Mesenchymal stem cell (in vitro differentiated cells and primary cell): Measurements from ENCODE around the gene ACSS1.

Source experiments
- DNase-seq: peaks from one replicate; pipeline ENCODE4 v3.0.0-alpha.2; 2013
- H2AFZ ChIP-seq: one replicate; pipeline ENCODE4 v1.6.1; 2013; ENCODE audit warnings: low read depth, mild to moderate bottlenecking, control low read depth, inconsistent platforms, low read length, moderate library complexity
- H2AK5ac ChIP-seq: 2 replicates; pipeline ENCODE4 v1.6.1; 2013; ENCODE audit warnings: low read length, moderate library complexity, mild to moderate bottlenecking, inconsistent platforms; ENCODE audit not compliant: severe bottlenecking
- H2BK120ac ChIP-seq: one replicate; pipeline ENCODE4 v1.6.1; 2013; ENCODE audit warnings: low read depth, mild to moderate bottlenecking, inconsistent platforms, low read length, moderate library complexity
- H2BK12ac ChIP-seq, 2 experiments: one replicate each; pipeline ENCODE4 v1.6.1; 2013; ENCODE audit warnings: inconsistent platforms in 2 of 2, low read length in 2 of 2, mild to moderate bottlenecking in 2 of 2, moderate library complexity in 2 of 2, control low read depth in 1 of 2
- H2BK15ac ChIP-seq: one replicate; pipeline ENCODE4 v1.6.1; 2013; ENCODE audit warnings: mild to moderate bottlenecking, low read depth, inconsistent platforms; ENCODE audit not compliant: poor library complexity, severe bottlenecking
- H2BK5ac ChIP-seq: 2 replicates; pipeline ENCODE4 v1.6.1; 2013; ENCODE audit warnings: low read depth, mild to moderate bottlenecking, low read length, control low read depth, inconsistent platforms; ENCODE audit not compliant: poor library complexity, severe bottlenecking
- H3K14ac ChIP-seq, 2 experiments: one replicate each; pipeline ENCODE4 v1.6.1; 2013; ENCODE audit warnings: inconsistent platforms in 2 of 2, low read length in 2 of 2, control low read depth in 1 of 2, mild to moderate bottlenecking in 1 of 2, moderate library complexity in 1 of 2
- H3K18ac ChIP-seq, 2 experiments: one replicate each; pipeline ENCODE4 v1.6.1; 2013; ENCODE audit warnings: inconsistent platforms in 2 of 2, low read length in 2 of 2, control low read depth in 1 of 2, low read depth in 1 of 2, mild to moderate bottlenecking in 1 of 2
- H3K23ac ChIP-seq, 2 experiments: one replicate each; pipeline ENCODE4 v1.6.1; 2013; ENCODE audit warnings: inconsistent platforms in 2 of 2, low read length in 2 of 2, mild to moderate bottlenecking in 2 of 2, moderate library complexity in 2 of 2, control low read depth in 1 of 2
- H3K27ac ChIP-seq: 2 replicates; pipeline ENCODE4 v1.5.1; 2013; ENCODE audit warnings: mild to moderate bottlenecking, moderate library complexity, low read length, control low read depth, inconsistent platforms; ENCODE audit not compliant: poor library complexity, severe bottlenecking
- H3K27me3 ChIP-seq, 2 experiments: 2 replicates each; pipeline versions ENCODE4 v1.6.1 to v1.7.0; 2013; ENCODE audit warnings: low read length in 2 of 2, mild to moderate bottlenecking in 2 of 2, moderate library complexity in 2 of 2, control low read depth in 1 of 2, inconsistent platforms in 1 of 2; ENCODE audit not compliant: control insufficient read depth in 1 of 2, insufficient read depth in 1 of 2
- H3K36me3 ChIP-seq, 2 experiments: 2 replicates each; pipeline versions ENCODE4 v1.6.1 to v1.7.0; 2013; ENCODE audit warnings: low read length in 2 of 2, control low read depth in 1 of 2, inconsistent platforms in 1 of 2, low read depth in 1 of 2, mild to moderate bottlenecking in 1 of 2; ENCODE audit not compliant: insufficient read depth in 2 of 2, control insufficient read depth in 1 of 2
- H3K4ac ChIP-seq, 2 experiments: one replicate each; pipeline ENCODE4 v1.6.1; 2013; ENCODE audit warnings: inconsistent platforms in 2 of 2, low read length in 2 of 2, mild to moderate bottlenecking in 2 of 2, moderate library complexity in 2 of 2, control low read depth in 1 of 2, low read depth in 1 of 2
- H3K4me1 ChIP-seq: 2 replicates; pipeline ENCODE4 v1.6.1; 2013; ENCODE audit warnings: low read depth, low read length, control low read depth; ENCODE audit not compliant: control insufficient read depth, insufficient read depth
- H3K4me2 ChIP-seq: 2 replicates; pipeline ENCODE4 v1.6.1; 2013; ENCODE audit warnings: low read length, mild to moderate bottlenecking, inconsistent platforms; ENCODE audit not compliant: poor library complexity, severe bottlenecking
- H3K4me3 ChIP-seq, 2 experiments: 2 replicates each; pipeline versions ENCODE4 v1.5.1 to v1.7.0; 2013; ENCODE audit warnings: low read length in 2 of 2, mild to moderate bottlenecking in 2 of 2, control low read depth in 1 of 2, low read depth in 1 of 2; ENCODE audit not compliant: insufficient read depth in 1 of 2
- H3K79me1 ChIP-seq: replicated peaks from 2 replicates; pipeline ENCODE4 v1.6.1; 2013; ENCODE audit warnings: mild to moderate bottlenecking, control low read depth, low read length, inconsistent platforms; ENCODE audit not compliant: poor library complexity, severe bottlenecking
- H3K9ac ChIP-seq: 2 replicates; pipeline ENCODE4 v1.7.0; 2013; ENCODE audit warnings: mild to moderate bottlenecking, low read length, moderate library complexity
- H3K9me3 ChIP-seq: 2 replicates; pipeline ENCODE4 v1.7.0; 2013; ENCODE audit warnings: mild to moderate bottlenecking, low read length; ENCODE audit not compliant: control insufficient read depth
- H4K8ac ChIP-seq: one replicate; pipeline ENCODE4 v1.6.1; 2013; ENCODE audit warnings: inconsistent platforms, mild to moderate bottlenecking, low read length, moderate library complexity
- H4K91ac ChIP-seq: one replicate; pipeline ENCODE4 v1.6.1; 2013; ENCODE audit warnings: mild to moderate bottlenecking, low read length, inconsistent platforms
- WGBS: methylation state at CpG from one replicate; pipeline ENCODE4 v1.1.7; 2013; ENCODE audit warnings: mixed read lengths; 5-methylcytosine and 5-hydroxymethylcytosine counted together

Gene ACSS1

GRCh38 chr20:24987873-24988835 is 69.8 kb downstream of the ACSS1 start:
- H3K4me1 ChIP-seq: peaks cover 3% of the 10 kb centered on the region
- H4K8ac ChIP-seq: no peak overlapping the region
- peaks cover 54% of the 10 kb centered on the region for H3K79me1 ChIP-seq
- no peak overlapping the region for H2BK120ac ChIP-seq
- no peak overlapping the region for H3K14ac ChIP-seq
- H2BK5ac ChIP-seq: no peak overlapping the region
- H3K9ac ChIP-seq: no peak overlapping the region
- WGBS: 100% methylated on average over 7 of the region's 7 CpGs
- H3K4me3 ChIP-seq: no peak overlapping the region
- H3K27ac ChIP-seq: no peak overlapping the region
- peak overlapping the region in 1 of 2 experiments; percentile 10 for H3K4ac ChIP-seq
- no peak overlapping the region for H3K18ac ChIP-seq
- no peak overlapping the region for H3K23ac ChIP-seq
- H2AFZ ChIP-seq: no peak overlapping the region
- no peaks in the 10 kb centered on the region for H3K27me3 ChIP-seq
- no peak overlapping the region for H3K4me2 ChIP-seq
- no peak overlapping the region for H4K91ac ChIP-seq
- no peak overlapping the region for H2BK12ac ChIP-seq
- H2AK5ac ChIP-seq: no peak overlapping the region
- H3K36me3 ChIP-seq: peaks cover 3 to 9% of the 10 kb centered on the region in 2 experiments
- H3K9me3 ChIP-seq: no peaks in the 10 kb centered on the region
- no peak overlapping the region for H2BK15ac ChIP-seq
- no peak for DNase-seq

- no peaks in the 10 kb centered on the region for H3K9me3 ChIP-seq
- H3K23ac ChIP-seq: no peak overlapping the region
- H3K79me1 ChIP-seq: peaks cover 56% of the 10 kb centered on the region
- no peak overlapping the region for H4K8ac ChIP-seq
- H3K27ac ChIP-seq: no peak overlapping the region
- H4K91ac ChIP-seq: no peak overlapping the region
- no peaks in the 10 kb centered on the region for H3K27me3 ChIP-seq
- H2BK5ac ChIP-seq: no peak overlapping the region
- H3K9ac ChIP-seq: no peak overlapping the region
- H3K14ac ChIP-seq: no peak overlapping the region
- no peak overlapping the region for H3K4ac ChIP-seq
- H2BK120ac ChIP-seq: no peak overlapping the region
- peaks cover 3% of the 10 kb centered on the region for H3K4me1 ChIP-seq
- peaks cover 8 to 9% of the 10 kb centered on the region in 2 experiments for H3K36me3 ChIP-seq
- H2AK5ac ChIP-seq: no peak overlapping the region
- H3K18ac ChIP-seq: no peak overlapping the region
- DNase-seq: no peak
- H3K4me3 ChIP-seq: no peak overlapping the region
- H2AFZ ChIP-seq: no peak overlapping the region
- no peak overlapping the region for H2BK15ac ChIP-seq
- 100% methylated on average over 1 of the region's 2 CpGs for WGBS
- H3K4me2 ChIP-seq: no peak overlapping the region
- no peak overlapping the region for H2BK12ac ChIP-seq
These were observed 70.7 kb downstream of the ACSS1 start for GRCh38 chr20:24987244-24987643.

GRCh38 chr20:24986436-24987015 is 71.4 kb downstream of the ACSS1 start:
- 98% methylated on average over 7 of the region's 7 CpGs for WGBS
- Histone ChIP-seq H3K9ac (no peak overlapping the region), H3K4ac (no peak overlapping the region)

GRCh38 chr20:24985802-24986201 is 72.1 kb downstream of the ACSS1 start:
- DNase-seq: no peak
- no peak overlapping the region for H2BK12ac ChIP-seq
- no peak overlapping the region for H3K23ac ChIP-seq
- H3K4me2 ChIP-seq: no peak overlapping the region
- no peak overlapping the region for H3K9ac ChIP-seq
- no peak overlapping the region for H3K27ac ChIP-seq
- H2BK120ac ChIP-seq: no peak overlapping the region
- H3K4me3 ChIP-seq: no peak overlapping the region
- peaks cover 56% of the 10 kb centered on the region for H3K79me1 ChIP-seq
- H3K4ac ChIP-seq: no peak overlapping the region
- no peak overlapping the region for H2BK5ac ChIP-seq
- H3K4me1 ChIP-seq: peaks cover 2% of the 10 kb centered on the region
- no peak overlapping the region for H3K14ac ChIP-seq
- peaks cover 14 to 20% of the 10 kb centered on the region in 2 experiments for H3K36me3 ChIP-seq
- no peak overlapping the region for H4K91ac ChIP-seq
- H2BK15ac ChIP-seq: no peak overlapping the region
- WGBS: 89% methylated on average over 5 of the region's 6 CpGs
- H2AFZ ChIP-seq: no peak overlapping the region
- no peaks in the 10 kb centered on the region for H3K9me3 ChIP-seq
- no peak overlapping the region for H4K8ac ChIP-seq
- H2AK5ac ChIP-seq: no peak overlapping the region
- H3K27me3 ChIP-seq: no peaks in the 10 kb centered on the region
- H3K18ac ChIP-seq: no peak overlapping the region

More at GRCh38 chr20:24986436-24987015, 71.4 kb downstream of the ACSS1 start:
- Histone ChIP-seq H2BK15ac (no peak overlapping the region), H2BK120ac (no peak overlapping the region), H3K4me3 (no peak overlapping the region), H2BK12ac (no peak overlapping the region), H3K18ac (no peak overlapping the region), H2AK5ac (no peak overlapping the region), H3K36me3 (peaks cover 8 to 15% of the 10 kb centered on the region in 2 experiments), H3K4me2 (no peak overlapping the region), H3K27ac (no peak overlapping the region), H3K27me3 (no peaks in the 10 kb centered on the region), H3K4me1 (peaks cover 3% of the 10 kb centered on the region), H2BK5ac (no peak overlapping the region), H3K23ac (peak overlapping the region in 1 of 2 experiments; percentile 41), H3K14ac (no peak overlapping the region), H3K79me1 (peaks cover 56% of the 10 kb centered on the region), H3K9me3 (no peaks in the 10 kb centered on the region), H4K91ac (no peak overlapping the region), H4K8ac (no peak overlapping the region), H2AFZ (no peak overlapping the region)
- no peak for DNase-seq
